Fibroblast of the aortic adventitia (primary cell): ENCODE results near the gene TBC1D4. TPM values are rescaled to one million over a fixed set of nuclear protein-coding genes. Genes with fewer than 3 reads are reported as not detected.

Experiments used
- DNase-seq: peaks from one replicate; pipeline ENCODE4 v3.0.0-alpha.2; 2010; ENCODE audit warnings: low read depth
- H3K4me3 ChIP-seq: 2 replicates; pipeline ENCODE4 v1.5.1; 2011; ENCODE audit warnings: low read depth, mild to moderate bottlenecking, control low read depth, low read length, moderate library complexity
- CTCF ChIP-seq: IDR thresholded peaks from 2 replicates; pipeline ENCODE4 v1.5.1; 2011; ENCODE audit warnings: mild to moderate bottlenecking, low read length, control low read depth, inconsistent platforms; ENCODE audit not compliant: insufficient read depth
- total RNA-seq: library from RNA; depleted of rRNA; stranded (reverse); fragments of >200 nt; gene quantifications from 2 replicates; pipeline ENCODE4 v1.2.3, GENCODE V29; 2012; ENCODE audit warnings: low replicate concordance

TBC1D4 gene
- total RNA-seq, 1 donor = 9.5 TPM

DNA sequence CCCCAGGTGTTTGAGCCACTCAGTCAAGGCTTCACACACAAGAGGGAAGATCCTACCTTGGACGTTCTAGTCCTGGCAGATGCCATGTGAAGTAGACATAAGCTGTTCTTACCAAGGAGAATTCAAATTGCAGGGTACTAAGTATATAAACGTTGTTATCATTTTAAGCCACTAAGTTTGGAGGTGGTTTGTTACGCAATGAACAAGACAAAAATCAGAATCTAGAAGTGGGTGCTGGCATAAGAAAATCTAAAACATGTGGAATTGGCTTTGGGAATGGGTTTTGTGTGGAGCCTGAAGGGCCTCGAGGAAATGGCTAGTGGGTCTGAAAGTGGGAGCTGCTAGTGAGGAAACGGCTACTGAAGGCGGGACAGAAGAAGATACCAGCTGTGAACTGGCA lies 83.9 kb downstream of the TBC1D4 start:
- no peak for DNase-seq
- H3K4me3 ChIP-seq = no peak overlapping the region
- no peak for TF ChIP-seq CTCF

- DNase-seq = no peak
- no peak for TF ChIP-seq CTCF
- no peak overlapping the region for H3K4me3 ChIP-seq
Measured at GRCh38 chr13:75395901-75396300, 86.1 kb downstream of the TBC1D4 start.

GRCh38 chr13:75395066-75395465 lies 86.9 kb downstream of the TBC1D4 start:
- no peak overlapping the region for H3K4me3 ChIP-seq
- no peak for TF ChIP-seq CTCF
- no peak for DNase-seq

GRCh38 chr13:75393839-75394520 lies 88.0 kb downstream of the TBC1D4 start:
- DNase-seq = no peak
- TF ChIP-seq CTCF = no peak
- no peak overlapping the region for H3K4me3 ChIP-seq

- H3K4me3 ChIP-seq = no peak overlapping the region
- DNase-seq = no peak
- TF ChIP-seq CTCF = no peak
Measured at GRCh38 chr13:75391432-75392100, 90.4 kb downstream of the TBC1D4 start.

GRCh38 chr13:75390229-75390628 lies 91.7 kb downstream of the TBC1D4 start:
- TF ChIP-seq CTCF = no peak
- DNase-seq = no peak
- H3K4me3 ChIP-seq = no peak overlapping the region

- no peak for DNase-seq
- no peak overlapping the region for H3K4me3 ChIP-seq
- no peak for TF ChIP-seq CTCF
Measured at GRCh38 chr13:75385708-75386083, 96.3 kb downstream of the TBC1D4 start.
